A549 (cell line): Measurements from ENCODE around the gene PREX1.

ENCODE experiments used
- FOSL2 ChIP-seq, 2 experiments: fragments of 450-650 bp in 1 of 2; fragments of >200 bp in 1 of 2; sonication (Bioruptor Twin) in 1 of 2; formaldehyde crosslinking; IDR thresholded peaks; 2 replicates each; pipeline versions ENCODE4 v1.5.0 to v1.6.1; 2016 to 2020; ENCODE audit warnings: mild to moderate bottlenecking in 1 of 2, moderate library complexity in 1 of 2
- RAD21 ChIP-seq, 2 experiments: fragments of >200 bp in 1 of 2; sonication (Bioruptor Twin) in 1 of 2; formaldehyde crosslinking in 1 of 2; IDR thresholded peaks in 1 of 2; conservative IDR thresholded peaks in 1 of 2; 2 replicates in 1 of 2; 3 replicates in 1 of 2; pipeline ENCODE4 v1.6.1; 2012 to 2018; ENCODE audit warnings: inconsistent platforms in 1 of 2
- ZNF302 ChIP-seq: fragments of 250-450 bp; sonication (Bioruptor Pico); IDR thresholded peaks from 2 replicates; pipeline ENCODE4 v1.9.0; 2021; ENCODE audit warnings: inconsistent platforms, mild to moderate bottlenecking, moderate library complexity
- TF ChIP-seq, protein P1 (sequence below): fragments of >200 bp; sonication (Bioruptor Twin); formaldehyde crosslinking; IDR thresholded peaks from 3 replicates; pipeline ENCODE4 v1.5.1; 2016
- TF ChIP-seq, protein P2 (sequence below): fragments of 200-600 bp; sonication (generic); IDR thresholded peaks from 2 replicates; pipeline ENCODE4 v1.6.1; 2016; ENCODE audit warnings: antibody characterized with exemption, mild to moderate bottlenecking, moderate library complexity

DNA sequence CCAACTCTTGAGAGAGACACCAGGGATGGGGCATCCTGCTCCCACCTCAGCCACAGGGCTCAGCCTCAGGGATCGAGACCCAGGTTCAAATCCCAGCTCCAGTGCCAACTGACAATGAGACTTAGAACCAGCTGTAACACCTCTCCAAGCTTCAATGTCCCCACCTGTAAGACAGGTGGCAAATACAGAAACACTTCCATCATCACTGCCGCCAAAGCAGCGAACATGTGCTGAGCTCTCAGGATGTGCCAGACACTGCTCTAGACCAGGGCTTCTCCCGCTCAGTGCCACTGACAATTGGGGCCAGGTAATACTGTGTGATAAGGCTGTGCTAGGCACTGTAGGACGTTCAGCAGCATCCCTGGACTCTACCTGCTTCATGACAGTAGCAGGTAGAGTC lies 22.1 kb downstream of the PREX1 start:
- TF ChIP-seq, protein P1, sequence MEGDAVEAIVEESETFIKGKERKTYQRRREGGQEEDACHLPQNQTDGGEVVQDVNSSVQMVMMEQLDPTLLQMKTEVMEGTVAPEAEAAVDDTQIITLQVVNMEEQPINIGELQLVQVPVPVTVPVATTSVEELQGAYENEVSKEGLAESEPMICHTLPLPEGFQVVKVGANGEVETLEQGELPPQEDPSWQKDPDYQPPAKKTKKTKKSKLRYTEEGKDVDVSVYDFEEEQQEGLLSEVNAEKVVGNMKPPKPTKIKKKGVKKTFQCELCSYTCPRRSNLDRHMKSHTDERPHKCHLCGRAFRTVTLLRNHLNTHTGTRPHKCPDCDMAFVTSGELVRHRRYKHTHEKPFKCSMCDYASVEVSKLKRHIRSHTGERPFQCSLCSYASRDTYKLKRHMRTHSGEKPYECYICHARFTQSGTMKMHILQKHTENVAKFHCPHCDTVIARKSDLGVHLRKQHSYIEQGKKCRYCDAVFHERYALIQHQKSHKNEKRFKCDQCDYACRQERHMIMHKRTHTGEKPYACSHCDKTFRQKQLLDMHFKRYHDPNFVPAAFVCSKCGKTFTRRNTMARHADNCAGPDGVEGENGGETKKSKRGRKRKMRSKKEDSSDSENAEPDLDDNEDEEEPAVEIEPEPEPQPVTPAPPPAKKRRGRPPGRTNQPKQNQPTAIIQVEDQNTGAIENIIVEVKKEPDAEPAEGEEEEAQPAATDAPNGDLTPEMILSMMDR = no peak
- TF ChIP-seq FOSL2 (IDR thresholded peaks at IDR 0.05) (no peak), FOSL2 (CRISPR knock-in tag; IDR thresholded peaks at IDR 0.05) (no peak), RAD21 (conservative IDR thresholded peaks at IDR 0.05 in 1 of 2, IDR thresholded peaks at IDR 0.05 in 1 of 2) (no peak), ZNF302 (CRISPR knock-in tag) (no peak)
- TF ChIP-seq, protein P2, sequence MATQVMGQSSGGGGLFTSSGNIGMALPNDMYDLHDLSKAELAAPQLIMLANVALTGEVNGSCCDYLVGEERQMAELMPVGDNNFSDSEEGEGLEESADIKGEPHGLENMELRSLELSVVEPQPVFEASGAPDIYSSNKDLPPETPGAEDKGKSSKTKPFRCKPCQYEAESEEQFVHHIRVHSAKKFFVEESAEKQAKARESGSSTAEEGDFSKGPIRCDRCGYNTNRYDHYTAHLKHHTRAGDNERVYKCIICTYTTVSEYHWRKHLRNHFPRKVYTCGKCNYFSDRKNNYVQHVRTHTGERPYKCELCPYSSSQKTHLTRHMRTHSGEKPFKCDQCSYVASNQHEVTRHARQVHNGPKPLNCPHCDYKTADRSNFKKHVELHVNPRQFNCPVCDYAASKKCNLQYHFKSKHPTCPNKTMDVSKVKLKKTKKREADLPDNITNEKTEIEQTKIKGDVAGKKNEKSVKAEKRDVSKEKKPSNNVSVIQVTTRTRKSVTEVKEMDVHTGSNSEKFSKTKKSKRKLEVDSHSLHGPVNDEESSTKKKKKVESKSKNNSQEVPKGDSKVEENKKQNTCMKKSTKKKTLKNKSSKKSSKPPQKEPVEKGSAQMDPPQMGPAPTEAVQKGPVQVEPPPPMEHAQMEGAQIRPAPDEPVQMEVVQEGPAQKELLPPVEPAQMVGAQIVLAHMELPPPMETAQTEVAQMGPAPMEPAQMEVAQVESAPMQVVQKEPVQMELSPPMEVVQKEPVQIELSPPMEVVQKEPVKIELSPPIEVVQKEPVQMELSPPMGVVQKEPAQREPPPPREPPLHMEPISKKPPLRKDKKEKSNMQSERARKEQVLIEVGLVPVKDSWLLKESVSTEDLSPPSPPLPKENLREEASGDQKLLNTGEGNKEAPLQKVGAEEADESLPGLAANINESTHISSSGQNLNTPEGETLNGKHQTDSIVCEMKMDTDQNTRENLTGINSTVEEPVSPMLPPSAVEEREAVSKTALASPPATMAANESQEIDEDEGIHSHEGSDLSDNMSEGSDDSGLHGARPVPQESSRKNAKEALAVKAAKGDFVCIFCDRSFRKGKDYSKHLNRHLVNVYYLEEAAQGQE = no peak
